CD4-positive, alpha-beta T cell treated with Interleukin-6 for 4 hours (primary cell): ENCODE measurements around the gene ZBTB24.
"Not testable (repeated sequence)": the region's sequence is repeated elsewhere in the genome, so short reads cannot be mapped to it uniquely, and the experiment has no call there.

Source experiments
- DNase-seq: peaks from one replicate; pipeline ENCODE4 v3.0.0-alpha.2; 2020; ENCODE audit warnings: mixed read lengths

The ZBTB24 gene

DNA sequence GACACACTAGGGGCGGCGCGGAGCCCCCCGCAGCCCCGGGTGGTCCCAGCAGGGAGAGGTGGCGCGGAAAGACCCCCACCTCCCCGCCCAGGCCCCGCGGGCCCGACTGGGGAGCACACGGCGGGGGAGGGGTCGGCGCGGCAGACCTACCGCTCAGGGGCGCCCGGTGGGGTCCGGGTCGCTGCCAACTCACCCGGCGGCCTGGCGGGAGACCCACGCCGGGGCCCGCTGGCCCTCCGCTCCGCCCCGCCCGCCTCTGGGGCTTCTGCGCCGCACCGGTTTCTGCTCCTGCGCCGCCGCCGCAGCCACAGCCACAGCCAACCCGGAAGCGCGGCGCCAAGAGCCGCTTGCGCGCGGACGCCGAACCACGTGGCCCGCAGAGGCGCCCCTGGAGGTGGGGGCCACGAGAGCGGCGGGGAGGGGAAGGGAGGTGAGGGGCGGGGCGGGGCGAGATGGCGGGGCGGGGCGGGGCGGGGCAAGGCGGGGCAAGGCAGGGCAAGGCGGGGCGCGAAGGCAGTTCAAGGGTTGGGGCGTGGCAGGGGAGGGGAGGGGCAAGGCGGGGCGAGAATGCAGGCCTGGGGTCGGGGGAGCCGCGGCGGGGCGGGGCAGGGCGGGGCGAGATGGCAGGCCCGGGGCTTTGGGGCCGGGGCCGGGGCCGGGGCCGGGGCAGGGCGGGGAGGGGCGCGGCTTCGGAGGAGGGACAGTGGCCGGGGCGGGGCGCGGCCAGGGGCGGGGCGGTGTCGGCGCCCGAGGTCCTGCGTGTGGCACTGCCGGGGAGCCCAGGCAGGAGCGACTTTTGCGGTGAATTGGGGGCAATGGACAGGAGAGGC is at the start of gene ZBTB24:
TSS of gene ZBTB24 (minus strand) at position 315 of the 830 bp plus-strand sequence. CDS start 1,193 bp downstream, outside the sequence.
- peak; percentile 95 for DNase-seq

DNA sequence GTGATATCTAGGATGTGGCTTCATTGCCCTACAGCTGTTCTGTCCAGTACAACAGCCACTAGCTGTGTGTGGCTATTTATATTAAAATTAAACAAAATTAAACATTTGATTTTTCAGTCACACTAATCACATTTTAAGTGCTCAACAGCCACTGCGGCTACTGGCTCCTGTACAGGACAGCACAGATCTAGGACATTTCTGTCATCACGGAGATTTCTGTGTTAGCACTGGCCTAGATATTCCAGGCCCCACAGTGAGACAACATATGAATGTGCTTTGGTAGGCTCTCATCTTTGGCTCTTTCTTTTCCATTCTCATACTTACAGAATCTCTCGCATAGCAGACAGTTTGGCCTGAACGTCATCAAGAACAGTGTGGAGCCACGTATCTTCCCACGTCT is 48.4 kb upstream of the ZBTB24 start:
- no peak for DNase-seq

DNA sequence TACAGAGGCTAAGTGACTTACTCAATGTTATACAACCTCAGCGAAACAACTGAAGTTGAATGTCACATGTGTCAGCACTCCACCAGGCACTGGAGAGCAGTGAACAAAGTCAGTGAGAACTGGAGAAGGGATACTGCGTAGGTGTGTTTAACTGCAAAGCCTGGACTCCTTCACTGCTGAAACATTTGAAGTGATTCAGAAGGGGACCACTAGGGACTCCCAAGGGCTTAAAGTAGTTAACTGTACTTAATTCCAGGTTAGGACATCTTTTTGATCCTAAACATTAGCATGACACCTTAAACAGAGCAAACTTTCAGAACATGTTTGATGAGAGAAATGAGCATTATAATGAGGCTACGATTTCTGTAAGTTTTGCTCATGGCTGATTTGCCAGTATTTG is 45.0 kb upstream of the ZBTB24 start:
- no peak for DNase-seq

DNA sequence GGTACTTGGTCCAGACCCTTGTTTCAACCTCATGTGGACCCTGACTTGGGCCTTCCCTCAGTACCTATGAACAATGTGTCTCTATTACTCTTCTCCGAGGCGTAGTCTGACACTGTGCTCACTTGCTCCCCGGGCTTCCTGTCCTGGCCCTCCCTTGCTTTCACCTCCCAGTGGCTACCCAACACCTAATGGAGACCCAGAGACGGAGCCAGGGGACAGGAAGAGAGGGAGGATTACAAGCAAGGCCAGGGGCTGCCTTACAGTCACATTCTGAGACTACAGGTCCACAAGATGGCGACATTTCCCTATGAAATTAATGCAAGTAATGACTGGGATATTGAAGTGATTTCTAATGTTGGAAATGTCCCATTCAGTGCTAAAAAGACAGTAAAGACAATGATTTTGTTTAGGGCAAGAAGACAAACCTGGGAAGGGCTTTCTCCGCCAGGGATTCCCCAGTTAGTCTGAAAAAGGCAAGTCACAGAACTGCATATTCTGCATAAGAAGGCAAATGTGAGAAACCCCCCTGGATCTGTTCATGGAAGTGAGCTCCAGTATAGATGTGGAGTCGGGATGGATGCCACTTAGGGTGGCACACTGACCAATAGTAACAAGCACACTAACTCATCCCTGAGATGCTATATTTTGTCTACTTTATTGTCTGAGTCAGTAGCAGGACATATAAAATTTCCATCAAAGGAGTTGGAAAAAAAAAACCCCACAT is 44.0 kb upstream of the ZBTB24 start:
- peak; percentile 63 for DNase-seq

- DNase-seq = no peak
Measured at GRCh38 chr6:109524129-109524528, 41.1 kb upstream of the ZBTB24 start.

DNA sequence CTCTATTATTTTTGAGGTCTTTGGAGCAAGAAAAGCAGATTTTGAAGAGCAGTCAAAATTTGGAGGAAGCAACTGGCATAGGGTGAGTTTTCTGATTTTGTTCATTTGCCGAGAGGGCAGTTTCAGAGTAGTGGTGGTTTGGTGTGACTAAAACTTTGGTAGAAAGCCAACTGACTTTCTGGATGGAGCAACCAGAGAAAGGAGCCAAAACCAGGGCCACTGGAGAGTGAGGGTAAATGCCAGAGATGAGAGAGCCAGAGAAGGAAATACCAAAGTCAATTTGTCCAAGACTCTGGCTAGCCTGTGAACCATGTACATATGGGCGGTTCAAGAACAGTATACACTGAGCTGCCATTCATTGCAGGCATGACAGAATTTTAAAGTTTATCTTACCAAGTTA is 40.5 kb upstream of the ZBTB24 start:
- no peak for DNase-seq

GRCh38 chr6:109521080-109521479 is 38.1 kb upstream of the ZBTB24 start:
- DNase-seq = no peak

GRCh38 chr6:109519647-109520046 is 36.6 kb upstream of the ZBTB24 start:
- DNase-seq = not testable (repeated sequence)

DNA sequence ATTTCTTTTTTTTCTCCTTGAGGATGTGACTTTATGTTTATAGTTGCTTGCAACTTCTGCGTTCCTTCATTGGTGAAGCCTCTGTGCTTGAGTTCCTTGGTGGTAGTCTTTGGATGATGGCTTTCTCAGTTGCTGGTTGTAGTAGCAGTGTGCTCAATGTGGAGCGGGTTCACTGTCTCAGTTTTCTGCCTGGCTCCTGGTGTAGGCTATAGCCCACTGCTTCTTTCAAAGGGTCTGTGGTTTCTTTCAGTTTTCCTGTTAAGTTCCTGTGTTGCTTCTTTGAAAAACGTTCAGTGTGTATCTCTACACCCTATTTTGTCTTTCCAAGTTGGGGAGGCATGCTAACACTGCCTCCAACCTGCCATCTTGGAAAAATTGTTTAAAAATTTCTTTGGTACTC is 33.9 kb upstream of the ZBTB24 start:
- peak; percentile 19 for DNase-seq

DNA sequence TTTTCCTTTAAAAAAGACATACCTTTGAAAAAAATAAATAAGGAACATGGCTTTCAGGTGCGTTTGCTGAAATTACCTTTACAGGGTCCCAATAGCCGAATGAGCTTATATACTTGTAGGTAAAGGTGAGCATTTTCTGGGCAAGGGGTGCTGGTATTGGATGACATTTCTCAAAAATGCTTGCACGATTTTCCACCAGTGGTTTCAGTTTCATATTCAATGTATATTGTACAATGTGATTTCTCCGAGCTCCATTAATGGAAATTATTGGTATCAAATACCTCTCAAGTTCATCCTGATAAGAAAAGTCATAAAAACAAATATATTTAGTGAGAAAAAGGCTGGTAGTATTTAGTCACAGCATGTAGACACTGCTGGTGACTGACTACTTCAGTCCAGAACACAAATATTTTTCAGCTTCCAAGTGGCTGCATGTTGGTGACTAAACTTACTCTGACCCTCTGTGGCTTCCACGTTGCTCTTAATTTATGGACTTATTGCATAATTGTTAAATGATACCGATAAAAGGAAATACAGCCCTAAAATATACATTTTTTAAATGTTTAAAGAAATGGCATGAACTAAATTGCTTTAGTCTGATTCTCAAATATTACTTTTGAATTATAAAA is 32.9 kb upstream of the ZBTB24 start:
- peak; percentile 13 for DNase-seq

- no peak for DNase-seq
Measured at GRCh38 chr6:109514946-109515345, 31.9 kb upstream of the ZBTB24 start.

DNA sequence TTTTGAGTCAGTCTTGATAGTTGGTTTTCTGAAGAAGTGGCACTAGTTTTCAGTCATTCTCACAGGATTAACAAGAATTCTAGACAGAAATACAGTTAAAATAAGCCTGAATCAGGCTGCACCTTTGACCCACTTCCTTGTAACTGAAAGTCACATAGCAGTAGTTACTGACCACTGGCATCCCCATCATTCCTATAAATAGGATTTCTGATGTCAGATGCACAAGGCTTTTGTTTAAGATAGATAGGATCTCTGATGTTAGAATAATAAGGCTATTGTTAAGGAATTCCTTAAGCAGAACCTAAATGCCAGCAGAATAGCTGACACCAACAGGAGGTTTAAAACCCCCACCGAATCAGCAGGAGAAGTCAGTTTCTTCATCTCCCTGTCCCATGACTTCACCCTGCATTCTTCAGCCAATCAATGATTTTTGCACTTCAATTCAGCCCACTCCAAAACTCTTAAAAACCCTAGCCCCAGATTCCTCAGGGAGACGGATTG is 30.6 kb upstream of the ZBTB24 start:
- DNase-seq = no peak

- DNase-seq = no peak
Measured at GRCh38 chr6:109512271-109512817, 29.3 kb upstream of the ZBTB24 start.

- DNase-seq = no peak
Measured at GRCh38 chr6:109511832-109512231, 28.8 kb upstream of the ZBTB24 start.

GRCh38 chr6:109510358-109510757 is 27.3 kb upstream of the ZBTB24 start:
- DNase-seq = no peak

DNA sequence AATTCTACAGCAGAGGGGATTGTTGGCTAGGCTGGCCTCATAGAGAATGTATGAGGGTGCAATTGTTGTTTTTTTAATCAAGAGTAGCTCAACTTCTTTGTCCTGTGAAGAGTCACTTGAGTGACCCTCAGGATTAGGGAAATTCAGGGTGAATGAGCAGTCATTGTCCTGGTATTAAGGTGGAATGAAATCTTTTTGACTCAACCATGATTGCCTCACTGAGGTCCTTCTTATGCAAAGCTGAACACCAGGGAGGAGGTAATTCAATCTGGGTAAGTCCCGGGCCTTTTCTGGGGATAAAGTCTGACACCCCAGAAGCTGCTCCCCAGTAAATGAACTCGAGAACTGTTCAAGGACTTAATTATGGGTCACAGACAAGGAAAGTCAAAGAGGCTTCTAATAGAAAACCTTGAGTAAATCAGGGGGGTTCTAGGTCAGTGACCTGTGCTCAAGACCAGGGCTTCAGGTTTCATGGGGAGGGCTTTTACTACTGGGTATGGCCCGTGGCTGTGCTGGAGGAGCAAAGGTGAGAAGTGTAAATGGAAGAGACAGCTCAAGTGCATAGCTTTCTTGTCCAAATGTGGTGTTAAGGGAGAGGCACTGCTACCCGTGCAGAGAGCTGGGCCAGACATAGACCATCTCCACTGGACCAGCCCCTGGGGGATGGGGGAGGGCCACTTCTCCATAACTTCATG is 25.3 kb upstream of the ZBTB24 start:
- DNase-seq = no peak

DNA sequence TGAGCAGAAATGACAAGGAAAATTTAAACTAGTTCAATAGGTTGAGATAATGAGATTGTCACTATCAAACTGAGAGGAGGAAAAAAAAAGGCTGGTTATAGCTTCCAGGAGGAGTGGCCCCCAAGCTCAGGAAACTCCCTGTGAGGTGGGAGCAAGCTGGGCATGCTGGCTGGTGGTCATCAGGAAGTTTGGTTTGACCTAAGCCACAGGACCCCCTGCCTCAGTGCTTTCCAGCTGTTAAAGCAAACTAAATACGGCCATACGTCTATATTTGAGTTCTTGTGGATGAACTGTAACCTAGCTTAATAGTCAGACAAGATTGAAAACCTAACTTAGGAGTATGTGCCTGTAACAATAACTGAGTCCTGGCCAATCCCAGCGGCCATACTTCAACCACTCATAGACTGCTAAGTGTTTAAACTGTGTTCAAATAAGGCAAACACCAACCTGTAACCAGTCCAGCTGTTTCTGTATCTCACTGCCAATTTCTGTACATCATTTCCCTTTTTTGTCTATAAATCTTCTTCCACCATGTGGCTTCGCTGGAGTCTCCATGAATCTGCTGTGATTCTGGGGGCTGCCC is 24.6 kb upstream of the ZBTB24 start:
- no peak for DNase-seq

DNA sequence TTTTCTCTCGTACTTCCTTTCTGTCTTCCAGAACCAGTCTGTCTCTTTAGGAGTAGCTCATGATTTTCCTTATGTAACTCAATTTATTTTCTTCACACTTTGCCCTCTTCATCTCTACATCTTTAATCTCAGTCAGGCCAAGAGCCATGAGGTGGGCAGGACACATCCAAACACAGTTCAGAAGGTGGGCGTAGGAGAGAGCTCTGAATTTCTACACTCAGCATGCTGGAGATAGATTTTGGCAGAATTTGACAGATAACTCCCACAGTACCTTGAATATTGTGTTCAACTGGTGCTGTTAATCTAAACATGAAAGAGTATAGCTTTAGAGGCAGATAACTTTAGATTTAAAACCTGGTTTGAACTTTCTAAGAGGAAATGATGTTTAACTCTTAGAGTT is 23.8 kb upstream of the ZBTB24 start:
- DNase-seq = no peak

DNA sequence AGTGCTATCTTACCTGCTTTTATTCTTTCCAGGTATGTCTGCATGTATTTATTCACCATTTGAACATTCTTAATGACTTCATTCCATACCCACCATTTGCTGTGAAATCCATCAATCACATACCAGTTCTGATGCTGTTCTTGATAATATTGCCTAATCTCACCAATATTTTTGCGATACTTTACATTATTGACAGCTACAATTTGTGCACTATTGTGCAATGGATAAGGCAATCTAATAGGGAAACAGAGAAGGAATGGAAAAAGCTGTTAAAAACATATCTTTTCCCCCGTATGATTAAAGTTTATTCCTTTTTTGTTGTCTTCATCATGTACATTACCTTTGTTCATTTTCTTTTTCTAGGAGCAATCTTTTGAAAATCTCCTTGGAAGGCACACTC is 23.3 kb upstream of the ZBTB24 start:
- no peak for DNase-seq

- DNase-seq = no peak
Measured at GRCh38 chr6:109503327-109504224, 20.6 kb upstream of the ZBTB24 start.

- no peak for DNase-seq
Measured at GRCh38 chr6:109498936-109499335, 15.9 kb upstream of the ZBTB24 start.
